ENCODE measurements around the gene NEURL1B. TPM values are rescaled to one million over a fixed set of nuclear protein-coding genes. Genes with fewer than 3 reads are reported as not detected.

NEURL1B gene
- total and polyA plus RNA-seq, 8 donors, result 2.8 to 7.8 (median 3.9) TPM

GRCh38 chr5:172636279-172637050 is 4.6 kb upstream of the NEURL1B start:
- DNase-seq (peak in 1 of 6 donors; percentile 0), ATAC-seq (no peak), FAIRE-seq (no peak)
- Histone ChIP-seq H3K27ac (no peak overlapping the region), H3K27me3 (no peaks in the 10 kb centered on the region), H3K36me3 (no peaks in the 10 kb centered on the region), H3K4me1 (peaks cover 6 to 10% (median 7%) of the 10 kb centered on the region in 3 donors), H3K4me3 (no peak overlapping the region), H3K9me3 (no peaks in the 10 kb centered on the region)
- intact Hi-C loops (cut with DNase I), result no loop called here
- TF ChIP-seq CTCF (IDR thresholded peaks at IDR 0.05), result no peak
- 96% methylated on average over 11 of the region's 11 CpGs for WGBS, 2 donors

GRCh38 chr5:172637110-172637580 is 3.9 kb upstream of the NEURL1B start:
- no peak overlapping the region for H3K4me3 ChIP-seq
- DNase-seq (peak in 2 of 6 donors; percentile 30 to 60), FAIRE-seq (no peak), ATAC-seq (peak in 2 of 4 donors; percentile 31 to 45)
- TF ChIP-seq CTCF (IDR thresholded peaks at IDR 0.05), result no peak
- no peaks in the 10 kb centered on the region for H3K9me3 ChIP-seq
- 61 to 64% methylated on average over 10 of the region's 10 CpGs for WGBS, 2 donors
- intact Hi-C loops (cut with DNase I), result no loop called here
- peaks cover 6 to 10% (median 7%) of the 10 kb centered on the region in 3 donors for H3K4me1 ChIP-seq
- H3K27me3 ChIP-seq, result no peaks in the 10 kb centered on the region
- H3K27ac ChIP-seq, result no peak overlapping the region
- H3K36me3 ChIP-seq, result no peaks in the 10 kb centered on the region

GRCh38 chr5:172637740-172638139 is 3.3 kb upstream of the NEURL1B start:
- intact Hi-C loops (cut with DNase I), result no loop called here
- Histone ChIP-seq H3K9me3 (no peaks in the 10 kb centered on the region), H3K27ac (no peak overlapping the region), H3K4me1 (peaks cover 6 to 10% (median 7%) of the 10 kb centered on the region in 3 donors), H3K27me3 (no peaks in the 10 kb centered on the region), H3K4me3 (no peak overlapping the region), H3K36me3 (no peaks in the 10 kb centered on the region)
- ATAC-seq (no peak), DNase-seq (peak in 1 of 6 donors; percentile 0), FAIRE-seq (no peak)
- 85 to 89% methylated on average over 2 of the region's 2 CpGs for WGBS, 2 donors
- TF ChIP-seq CTCF (IDR thresholded peaks at IDR 0.05), result no peak

GRCh38 chr5:172638209-172638768 is 2.8 kb upstream of the NEURL1B start:
- FAIRE-seq (no peak), DNase-seq (no peak), ATAC-seq (no peak)
- no peaks in the 10 kb centered on the region for H3K36me3 ChIP-seq
- peaks cover 6 to 10% (median 7%) of the 10 kb centered on the region in 3 donors for H3K4me1 ChIP-seq
- no peak overlapping the region for H3K27ac ChIP-seq
- H3K27me3 ChIP-seq, result no peaks in the 10 kb centered on the region
- H3K9me3 ChIP-seq, result no peaks in the 10 kb centered on the region
- H3K4me3 ChIP-seq, result no peak overlapping the region
- intact Hi-C loops (cut with DNase I), result no loop called here
- WGBS, 2 donors, result 91 to 96% methylated on average over 3 of the region's 3 CpGs
- no peak for TF ChIP-seq CTCF (IDR thresholded peaks at IDR 0.05)

GRCh38 chr5:172640139-172640538 is 924 bp upstream of the NEURL1B start:
- 69 to 71% methylated on average over 5 of the region's 5 CpGs for WGBS, 2 donors
- no peaks in the 10 kb centered on the region for H3K27me3 ChIP-seq
- no peaks in the 10 kb centered on the region for H3K36me3 ChIP-seq
- no peak for TF ChIP-seq CTCF (IDR thresholded peaks at IDR 0.05)
- no peak overlapping the region for H3K4me3 ChIP-seq
- no peak for DNase-seq
- intact Hi-C loops (cut with DNase I), result no loop called here
- H3K9me3 ChIP-seq, result no peaks in the 10 kb centered on the region
- H3K27ac ChIP-seq, result no peak overlapping the region
- peaks cover 6 to 10% (median 7%) of the 10 kb centered on the region in 3 donors for H3K4me1 ChIP-seq
- no peak for FAIRE-seq
- no peak for ATAC-seq

Data from pancreas (tissue), 10 donors.